H1 (cell line): ENCODE measurements around the gene IFNL3. TPM values are rescaled to one million over a fixed set of nuclear protein-coding genes. Genes with fewer than 3 reads are reported as not detected.

Experiments used
- HDAC2 ChIP-seq, 2 experiments: fragments of 300-600 bp in 1 of 2; sonication (generic) in 1 of 2; IDR thresholded peaks; 2 replicates each; pipeline ENCODE4 v1.6.1; 2011 to 2012; ENCODE audit warnings: low read depth in 2 of 2, low read length in 2 of 2, mild to moderate bottlenecking in 2 of 2, moderate library complexity in 2 of 2, borderline replicate concordance in 1 of 2, inconsistent platforms in 1 of 2
- NANOG ChIP-seq: IDR thresholded peaks from 2 replicates; pipeline ENCODE4 v1.6.1; 2011; ENCODE audit warnings: low read length, low read depth, mild to moderate bottlenecking, inconsistent platforms; ENCODE audit not compliant: insufficient read depth, poor library complexity, severe bottlenecking
- POLR2AphosphoS5 ChIP-seq: IDR thresholded peaks from 2 replicates; pipeline ENCODE4 v1.6.1; 2011; ENCODE audit warnings: low read depth, low read length
- SAP30 ChIP-seq: fragments of 300-600 bp; sonication (generic); IDR thresholded peaks from 2 replicates; pipeline ENCODE4 v1.7.1; 2012; ENCODE audit warnings: low read length, moderate library complexity, mild to moderate bottlenecking, inconsistent platforms; ENCODE audit not compliant: insufficient read depth, insufficient replicate concordance
- TAF7 ChIP-seq: optimal IDR thresholded peaks from 2 replicates; pipeline ENCODE3; 2011; ENCODE audit warnings: low read depth, mild to moderate bottlenecking, inconsistent platforms, low read length, moderate library complexity, borderline replicate concordance
- USF2 ChIP-seq: IDR thresholded peaks from 2 replicates; pipeline ENCODE4 v1.6.1; 2011; ENCODE audit warnings: low read length, improper control_type of control experiment
- YY1 ChIP-seq: IDR thresholded peaks from 2 replicates; pipeline ENCODE4 v1.6.1; 2011; ENCODE audit warnings: low read depth, mild to moderate bottlenecking, low read length
- polyA plus RNA-seq, 7 experiments: library from polyadenylated mRNA; depleted of rRNA in 3 of 7; stranded (reverse) in 5 of 7; unstranded in 2 of 7; fragments of >200 nt in 5 of 7; fragments of 200-250 nt in 2 of 7; gene quantifications; 1 replicate in 5 of 7; 2 replicates in 1 of 7; 4 replicates in 1 of 7; pipeline versions ENCODE4 v1.2.1 to v1.2.3, GENCODE V29; 2011 to 2013; ENCODE audit warnings: missing spikeins in 2 of 7, mixed read lengths in 2 of 7
- total RNA-seq: library from RNA; stranded (reverse); fragmentation: NEBNext Ultra II Directional; extraction: Animal tissue kit (Norgen Biotek cat#: 25700); gene quantifications from 2 replicates; pipeline ENCODE4 v1.2.1, GENCODE V29; 2021
- TF ChIP-seq, protein P1 (sequence below): fragments of 300-600 bp; sonication (generic); IDR thresholded peaks from 2 replicates; pipeline ENCODE4 v1.7.1; 2012; ENCODE audit warnings: low read length, moderate library complexity, mild to moderate bottlenecking, inconsistent platforms; ENCODE audit not compliant: insufficient replicate concordance
- TF ChIP-seq, protein P2 (sequence below): IDR thresholded peaks from 2 replicates; pipeline ENCODE4 v1.6.1; 2012; ENCODE audit warnings: inconsistent platforms

Gene IFNL3
- total and polyA plus RNA-seq, 2 of the 8 experiments (the other 6 are each of a cell fraction or from before 2014, with no cell fraction given), result 0.11 TPM; not detected in 1

GRCh38 chr19:39276740-39277139 is 31.9 kb upstream of the IFNL3 start (continued):
- TF ChIP-seq, protein P1, sequence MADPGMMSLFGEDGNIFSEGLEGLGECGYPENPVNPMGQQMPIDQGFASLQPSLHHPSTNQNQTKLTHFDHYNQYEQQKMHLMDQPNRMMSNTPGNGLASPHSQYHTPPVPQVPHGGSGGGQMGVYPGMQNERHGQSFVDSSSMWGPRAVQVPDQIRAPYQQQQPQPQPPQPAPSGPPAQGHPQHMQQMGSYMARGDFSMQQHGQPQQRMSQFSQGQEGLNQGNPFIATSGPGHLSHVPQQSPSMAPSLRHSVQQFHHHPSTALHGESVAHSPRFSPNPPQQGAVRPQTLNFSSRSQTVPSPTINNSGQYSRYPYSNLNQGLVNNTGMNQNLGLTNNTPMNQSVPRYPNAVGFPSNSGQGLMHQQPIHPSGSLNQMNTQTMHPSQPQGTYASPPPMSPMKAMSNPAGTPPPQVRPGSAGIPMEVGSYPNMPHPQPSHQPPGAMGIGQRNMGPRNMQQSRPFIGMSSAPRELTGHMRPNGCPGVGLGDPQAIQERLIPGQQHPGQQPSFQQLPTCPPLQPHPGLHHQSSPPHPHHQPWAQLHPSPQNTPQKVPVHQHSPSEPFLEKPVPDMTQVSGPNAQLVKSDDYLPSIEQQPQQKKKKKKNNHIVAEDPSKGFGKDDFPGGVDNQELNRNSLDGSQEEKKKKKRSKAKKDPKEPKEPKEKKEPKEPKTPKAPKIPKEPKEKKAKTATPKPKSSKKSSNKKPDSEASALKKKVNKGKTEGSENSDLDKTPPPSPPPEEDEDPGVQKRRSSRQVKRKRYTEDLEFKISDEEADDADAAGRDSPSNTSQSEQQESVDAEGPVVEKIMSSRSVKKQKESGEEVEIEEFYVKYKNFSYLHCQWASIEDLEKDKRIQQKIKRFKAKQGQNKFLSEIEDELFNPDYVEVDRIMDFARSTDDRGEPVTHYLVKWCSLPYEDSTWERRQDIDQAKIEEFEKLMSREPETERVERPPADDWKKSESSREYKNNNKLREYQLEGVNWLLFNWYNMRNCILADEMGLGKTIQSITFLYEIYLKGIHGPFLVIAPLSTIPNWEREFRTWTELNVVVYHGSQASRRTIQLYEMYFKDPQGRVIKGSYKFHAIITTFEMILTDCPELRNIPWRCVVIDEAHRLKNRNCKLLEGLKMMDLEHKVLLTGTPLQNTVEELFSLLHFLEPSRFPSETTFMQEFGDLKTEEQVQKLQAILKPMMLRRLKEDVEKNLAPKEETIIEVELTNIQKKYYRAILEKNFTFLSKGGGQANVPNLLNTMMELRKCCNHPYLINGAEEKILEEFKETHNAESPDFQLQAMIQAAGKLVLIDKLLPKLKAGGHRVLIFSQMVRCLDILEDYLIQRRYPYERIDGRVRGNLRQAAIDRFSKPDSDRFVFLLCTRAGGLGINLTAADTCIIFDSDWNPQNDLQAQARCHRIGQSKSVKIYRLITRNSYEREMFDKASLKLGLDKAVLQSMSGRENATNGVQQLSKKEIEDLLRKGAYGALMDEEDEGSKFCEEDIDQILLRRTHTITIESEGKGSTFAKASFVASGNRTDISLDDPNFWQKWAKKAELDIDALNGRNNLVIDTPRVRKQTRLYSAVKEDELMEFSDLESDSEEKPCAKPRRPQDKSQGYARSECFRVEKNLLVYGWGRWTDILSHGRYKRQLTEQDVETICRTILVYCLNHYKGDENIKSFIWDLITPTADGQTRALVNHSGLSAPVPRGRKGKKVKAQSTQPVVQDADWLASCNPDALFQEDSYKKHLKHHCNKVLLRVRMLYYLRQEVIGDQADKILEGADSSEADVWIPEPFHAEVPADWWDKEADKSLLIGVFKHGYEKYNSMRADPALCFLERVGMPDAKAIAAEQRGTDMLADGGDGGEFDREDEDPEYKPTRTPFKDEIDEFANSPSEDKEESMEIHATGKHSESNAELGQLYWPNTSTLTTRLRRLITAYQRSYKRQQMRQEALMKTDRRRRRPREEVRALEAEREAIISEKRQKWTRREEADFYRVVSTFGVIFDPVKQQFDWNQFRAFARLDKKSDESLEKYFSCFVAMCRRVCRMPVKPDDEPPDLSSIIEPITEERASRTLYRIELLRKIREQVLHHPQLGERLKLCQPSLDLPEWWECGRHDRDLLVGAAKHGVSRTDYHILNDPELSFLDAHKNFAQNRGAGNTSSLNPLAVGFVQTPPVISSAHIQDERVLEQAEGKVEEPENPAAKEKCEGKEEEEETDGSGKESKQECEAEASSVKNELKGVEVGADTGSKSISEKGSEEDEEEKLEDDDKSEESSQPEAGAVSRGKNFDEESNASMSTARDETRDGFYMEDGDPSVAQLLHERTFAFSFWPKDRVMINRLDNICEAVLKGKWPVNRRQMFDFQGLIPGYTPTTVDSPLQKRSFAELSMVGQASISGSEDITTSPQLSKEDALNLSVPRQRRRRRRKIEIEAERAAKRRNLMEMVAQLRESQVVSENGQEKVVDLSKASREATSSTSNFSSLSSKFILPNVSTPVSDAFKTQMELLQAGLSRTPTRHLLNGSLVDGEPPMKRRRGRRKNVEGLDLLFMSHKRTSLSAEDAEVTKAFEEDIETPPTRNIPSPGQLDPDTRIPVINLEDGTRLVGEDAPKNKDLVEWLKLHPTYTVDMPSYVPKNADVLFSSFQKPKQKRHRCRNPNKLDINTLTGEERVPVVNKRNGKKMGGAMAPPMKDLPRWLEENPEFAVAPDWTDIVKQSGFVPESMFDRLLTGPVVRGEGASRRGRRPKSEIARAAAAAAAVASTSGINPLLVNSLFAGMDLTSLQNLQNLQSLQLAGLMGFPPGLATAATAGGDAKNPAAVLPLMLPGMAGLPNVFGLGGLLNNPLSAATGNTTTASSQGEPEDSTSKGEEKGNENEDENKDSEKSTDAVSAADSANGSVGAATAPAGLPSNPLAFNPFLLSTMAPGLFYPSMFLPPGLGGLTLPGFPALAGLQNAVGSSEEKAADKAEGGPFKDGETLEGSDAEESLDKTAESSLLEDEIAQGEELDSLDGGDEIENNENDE, result no peak
- no peak for TF ChIP-seq USF2
- no peak for TF ChIP-seq SAP30
- TF ChIP-seq TAF7, result no peak
- no peak for TF ChIP-seq POLR2AphosphoS5
- TF ChIP-seq HDAC2 (IDR thresholded peaks at IDR 0.05; ENCODE audit: borderline replicate concordance in 1 of 2, low read depth in 2 of 2, low read length in 2 of 2), result no peak
- TF ChIP-seq YY1, result no peak
- TF ChIP-seq, protein P2, sequence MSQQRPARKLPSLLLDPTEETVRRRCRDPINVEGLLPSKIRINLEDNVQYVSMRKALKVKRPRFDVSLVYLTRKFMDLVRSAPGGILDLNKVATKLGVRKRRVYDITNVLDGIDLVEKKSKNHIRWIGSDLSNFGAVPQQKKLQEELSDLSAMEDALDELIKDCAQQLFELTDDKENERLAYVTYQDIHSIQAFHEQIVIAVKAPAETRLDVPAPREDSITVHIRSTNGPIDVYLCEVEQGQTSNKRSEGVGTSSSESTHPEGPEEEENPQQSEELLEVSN, result no peak
- no peak for TF ChIP-seq NANOG
- TF ChIP-seq, all 59 proteins: peak for 0
